NCI-H1930 (cell line): Measurements from ENCODE around the gene CCDC157.
A peak's percentile ranks its signal among the peaks of the same experiment; 100 is the strongest.

Source experiments
- DNase-seq, 2 experiments: peaks; one replicate each; lab custom pipeline; 2025; lab: John Stamatoyannopoulos, UW

The CCDC157 gene

GRCh38 chr22:30416403-30416802 is 59.6 kb downstream of the CCDC157 start:
- DNase-seq, result no peak

GRCh38 chr22:30416837-30417236 is 60.0 kb downstream of the CCDC157 start:
- no peak for DNase-seq

GRCh38 chr22:30420347-30421125 is 63.7 kb downstream of the CCDC157 start:
- no peak for DNase-seq

- DNase-seq, result no peak
Measured at GRCh38 chr22:30421695-30422480, 65.1 kb downstream of the CCDC157 start.

- no peak for DNase-seq
Measured at GRCh38 chr22:30422481-30423300, 65.9 kb downstream of the CCDC157 start.

- no peak for DNase-seq
Measured at GRCh38 chr22:30423301-30423958, 66.6 kb downstream of the CCDC157 start.

- peak; percentile 99 for DNase-seq
Measured at GRCh38 chr22:30423959-30424533, 67.2 kb downstream of the CCDC157 start.

GRCh38 chr22:30424534-30425326 is 67.9 kb downstream of the CCDC157 start:
- no peak for DNase-seq

- no peak for DNase-seq
Measured at GRCh38 chr22:30425327-30425615, 68.5 kb downstream of the CCDC157 start.

- peak; percentile 33 to 57 for DNase-seq
Measured at GRCh38 chr22:30425616-30426387, 69.0 kb downstream of the CCDC157 start, which contains the start of gene MTFP1. Gene MTFP1, plus strand, starts transcription at chr22:30425768. Its CDS starts 112 bp downstream, at chr22:30425880.
